Fibroblast of the aortic adventitia (primary cell): ENCODE results near the gene NEDD4L. TPM values are rescaled to one million over a fixed set of nuclear protein-coding genes. Genes with fewer than 3 reads are reported as not detected.

ENCODE experiments used
- DNase-seq: peaks from one replicate; pipeline ENCODE4 v3.0.0-alpha.2; 2010; ENCODE audit warnings: low read depth
- H3K4me3 ChIP-seq: 2 replicates; pipeline ENCODE4 v1.5.1; 2011; ENCODE audit warnings: low read depth, mild to moderate bottlenecking, control low read depth, low read length, moderate library complexity
- total RNA-seq: library from RNA; depleted of rRNA; stranded (reverse); fragments of >200 nt; gene quantifications from 2 replicates; pipeline ENCODE4 v1.2.3, GENCODE V29; 2012; ENCODE audit warnings: low replicate concordance
- TF ChIP-seq, protein P1 (sequence below): IDR thresholded peaks from 2 replicates; pipeline ENCODE4 v1.5.1; 2011; ENCODE audit warnings: mild to moderate bottlenecking, low read length, control low read depth, inconsistent platforms; ENCODE audit not compliant: insufficient read depth

NEDD4L gene
- total RNA-seq, 1 donor, result 22.2 TPM

DNA sequence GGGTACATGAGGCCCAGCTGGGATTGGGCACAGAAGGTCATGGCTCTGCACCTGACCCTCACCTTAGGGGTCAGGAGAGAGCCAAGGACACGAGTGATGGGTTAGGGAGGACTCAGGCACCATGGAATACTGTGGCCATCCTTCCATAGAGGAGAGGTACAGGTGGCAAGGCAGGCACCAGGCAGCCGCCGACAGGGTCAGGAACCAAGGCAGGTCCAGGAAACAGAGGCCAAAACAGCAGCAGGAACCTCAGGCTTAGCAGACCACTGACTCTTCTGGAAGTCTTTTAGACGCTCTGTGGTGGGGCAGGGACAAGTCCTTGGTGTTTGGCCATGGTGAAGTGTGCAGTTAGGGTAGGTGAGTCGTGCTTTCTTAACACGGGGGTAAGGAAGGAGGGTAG, 128.0 kb downstream of the NEDD4L start:
- TF ChIP-seq, protein P1, sequence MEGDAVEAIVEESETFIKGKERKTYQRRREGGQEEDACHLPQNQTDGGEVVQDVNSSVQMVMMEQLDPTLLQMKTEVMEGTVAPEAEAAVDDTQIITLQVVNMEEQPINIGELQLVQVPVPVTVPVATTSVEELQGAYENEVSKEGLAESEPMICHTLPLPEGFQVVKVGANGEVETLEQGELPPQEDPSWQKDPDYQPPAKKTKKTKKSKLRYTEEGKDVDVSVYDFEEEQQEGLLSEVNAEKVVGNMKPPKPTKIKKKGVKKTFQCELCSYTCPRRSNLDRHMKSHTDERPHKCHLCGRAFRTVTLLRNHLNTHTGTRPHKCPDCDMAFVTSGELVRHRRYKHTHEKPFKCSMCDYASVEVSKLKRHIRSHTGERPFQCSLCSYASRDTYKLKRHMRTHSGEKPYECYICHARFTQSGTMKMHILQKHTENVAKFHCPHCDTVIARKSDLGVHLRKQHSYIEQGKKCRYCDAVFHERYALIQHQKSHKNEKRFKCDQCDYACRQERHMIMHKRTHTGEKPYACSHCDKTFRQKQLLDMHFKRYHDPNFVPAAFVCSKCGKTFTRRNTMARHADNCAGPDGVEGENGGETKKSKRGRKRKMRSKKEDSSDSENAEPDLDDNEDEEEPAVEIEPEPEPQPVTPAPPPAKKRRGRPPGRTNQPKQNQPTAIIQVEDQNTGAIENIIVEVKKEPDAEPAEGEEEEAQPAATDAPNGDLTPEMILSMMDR, result no peak

DNA sequence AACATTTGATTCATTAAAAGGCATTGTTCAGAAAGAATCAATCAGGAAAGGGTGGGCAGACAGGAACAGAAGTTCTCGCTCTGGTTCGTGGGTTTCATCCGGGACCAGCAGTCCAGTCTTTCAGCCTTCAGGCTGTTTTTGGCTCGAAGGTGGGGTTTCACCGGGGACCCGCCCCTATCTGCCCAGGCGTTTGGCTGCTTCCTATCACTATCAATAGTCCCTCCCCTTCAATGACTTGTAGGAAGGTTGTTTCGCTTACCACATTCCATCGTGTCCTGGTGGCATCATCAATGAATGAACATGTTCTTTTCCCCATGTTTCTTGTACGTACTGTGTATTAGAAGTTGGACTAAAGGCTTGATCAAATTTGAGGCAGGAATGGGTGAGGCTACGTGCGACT, 130.3 kb downstream of the NEDD4L start:
- TF ChIP-seq, protein P1, result no peak
- H3K4me3 ChIP-seq, result no peak overlapping the region
- no peak for DNase-seq

More for the DNA sequence above, 128.0 kb downstream of the NEDD4L start:
- no peak overlapping the region for H3K4me3 ChIP-seq
- DNase-seq, result no peak

DNA sequence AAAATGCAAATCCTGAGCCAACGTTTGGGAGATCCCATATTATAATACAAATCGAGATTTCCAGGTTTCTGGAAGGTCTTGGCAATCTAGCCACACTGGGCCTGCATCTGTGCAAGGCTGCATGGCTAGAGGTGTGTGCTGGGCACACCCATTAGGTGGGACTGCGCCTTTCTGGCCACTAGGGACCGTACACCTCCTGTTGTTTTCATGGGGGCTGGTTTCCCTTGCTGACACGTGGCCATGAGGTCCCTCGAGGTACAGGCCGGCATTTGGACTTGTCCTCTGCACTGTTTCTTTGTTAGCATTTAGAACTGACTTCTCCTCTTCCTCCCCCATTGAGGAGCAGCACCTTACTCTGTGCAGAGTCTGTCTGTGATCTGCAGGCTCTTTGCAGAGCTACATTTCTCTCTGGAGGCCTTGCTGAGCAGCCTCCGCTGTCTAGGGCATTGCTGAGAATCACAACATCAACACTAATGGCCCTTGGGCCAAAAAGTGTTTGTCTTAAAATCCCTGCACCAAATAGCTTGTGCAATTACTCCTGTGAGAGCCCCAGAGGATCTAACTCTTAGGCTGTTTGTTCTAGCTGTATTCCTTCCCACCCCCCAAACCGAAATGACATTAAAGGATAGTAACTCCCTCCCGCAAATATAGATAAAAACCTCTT, 131.2 kb downstream of the NEDD4L start:
- DNase-seq, result no peak
- no peak overlapping the region for H3K4me3 ChIP-seq
- TF ChIP-seq, protein P1, result no peak

DNA sequence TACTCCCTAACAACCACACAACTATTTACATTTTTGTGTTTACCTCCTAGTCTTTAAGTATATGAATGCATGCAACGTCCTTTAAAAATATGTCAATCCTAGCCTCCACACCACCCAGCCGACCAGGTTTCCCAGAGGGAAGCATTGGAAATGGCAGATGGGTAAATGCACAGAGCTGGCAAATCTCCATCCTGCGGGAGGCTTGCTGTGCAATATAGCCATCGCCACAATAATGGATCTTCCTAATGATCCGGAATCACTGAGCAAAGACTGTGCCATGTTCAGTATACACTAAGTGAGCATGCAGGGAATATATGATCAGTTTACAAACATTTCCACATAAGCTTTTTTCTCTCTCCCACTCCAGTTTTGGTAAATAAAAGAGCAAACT, 131.8 kb downstream of the NEDD4L start:
- no peak for DNase-seq
- H3K4me3 ChIP-seq, result no peak overlapping the region
- TF ChIP-seq, protein P1, result no peak

DNA sequence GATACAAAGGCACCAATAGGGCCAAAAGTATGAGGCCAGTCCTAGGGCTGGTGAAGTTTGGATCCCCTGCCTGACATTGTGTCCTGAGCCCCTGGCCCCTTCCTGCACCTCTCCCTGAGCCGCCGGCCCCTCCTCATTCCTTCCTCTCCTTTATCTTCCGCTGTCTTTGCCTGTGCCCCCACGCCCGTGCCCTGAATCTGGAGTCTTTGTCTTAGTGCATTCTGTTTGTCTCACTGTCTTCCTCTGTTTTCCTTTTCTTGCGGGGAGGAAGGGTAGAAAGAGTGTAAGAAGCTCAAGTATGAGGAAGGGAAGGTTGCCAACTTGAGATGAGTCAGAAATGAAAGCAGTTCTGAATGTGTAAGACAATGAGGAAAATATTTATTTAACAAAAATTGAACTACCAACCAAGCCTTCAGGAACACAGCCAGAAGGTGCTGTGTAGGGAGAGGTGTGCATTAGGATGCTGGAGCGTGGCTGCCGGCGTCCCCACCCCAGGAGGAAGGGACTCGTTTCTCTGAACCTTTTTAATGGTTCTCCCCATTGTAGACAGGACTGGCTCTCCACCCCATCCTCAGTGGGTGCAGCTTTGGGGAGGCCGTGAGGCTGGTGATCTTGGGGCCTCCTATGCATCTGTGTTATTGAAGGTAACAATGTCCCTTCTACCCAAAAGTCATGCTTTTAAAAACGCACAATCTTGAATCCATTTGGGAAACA, 133.1 kb downstream of the NEDD4L start:
- TF ChIP-seq, protein P1, result no peak
- H3K4me3 ChIP-seq, result no peak overlapping the region
- peak; percentile 94 for DNase-seq

DNA sequence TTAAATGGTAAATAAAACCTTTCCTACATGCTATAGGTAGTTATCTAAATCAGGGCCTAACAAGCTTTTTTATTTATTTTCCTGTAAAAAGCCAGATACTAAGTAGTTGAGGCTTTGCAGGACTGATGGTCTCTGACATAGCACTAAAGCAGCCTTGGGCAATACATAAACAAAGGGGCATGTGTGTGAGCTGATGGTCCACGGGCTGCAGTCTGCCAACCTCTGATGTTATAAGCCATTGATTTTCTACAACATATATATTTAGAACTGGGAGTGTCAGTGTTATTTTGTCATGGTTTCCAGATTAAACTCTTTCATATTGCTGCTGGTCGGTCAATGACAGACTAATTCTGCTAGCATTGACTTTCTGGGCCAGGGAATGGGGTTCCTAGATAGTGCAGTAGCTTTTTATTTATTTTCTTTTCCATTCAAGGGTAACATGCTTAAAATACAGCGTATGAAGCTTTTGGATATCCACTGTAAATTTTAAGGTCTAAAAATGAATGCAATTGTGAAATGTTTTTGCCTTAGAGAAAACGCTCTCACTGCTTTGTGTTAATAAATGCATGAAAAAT, 134.0 kb downstream of the NEDD4L start:
- no peak for DNase-seq
- TF ChIP-seq, protein P1, result no peak
- no peak overlapping the region for H3K4me3 ChIP-seq
